ENCODE data around the gene ADPRH. TPM values are rescaled to one million over a fixed set of nuclear protein-coding genes. Genes with fewer than 3 reads are reported as not detected.

The ADPRH gene
- total and polyA plus RNA-seq, 2 of the 4 experiments (the other 2 are of a cell fraction) = under 0.01 to 0.12 TPM

- dilution Hi-C loops (cut with HindIII; ENCODE audit: low sequenced_read_pairs, unreplicated experiment) = no loop called here
- Histone ChIP-seq H2BK5ac (ENCODE audit: low read depth, low read length, poor library complexity, severe bottlenecking) (no peak overlapping the region), H3K4me2 (ENCODE audit: low read depth, low read length) (no peak overlapping the region), H4K8ac (ENCODE audit: low read depth in 2 of 2, low read length in 2 of 2) (no peak overlapping the region), H3K9ac (ENCODE audit: low read depth, low read length) (no peak overlapping the region), H3K79me1 (ENCODE audit: low read depth in 1 of 2, low read length in 2 of 2) (no peaks in the 10 kb centered on the region), H3K23ac (ENCODE audit: low read depth, low read length) (no peak overlapping the region), H3K27me3 (ENCODE audit: control insufficient read depth, insufficient read depth, low read length) (peaks cover 23% of the 10 kb centered on the region), H3K56ac (ENCODE audit: extremely low read depth, insufficient read depth, low read length) (no peak overlapping the region), H3K36me3 (ENCODE audit: control insufficient read depth, insufficient read depth, low read length) (no peaks in the 10 kb centered on the region), H2BK120ac (ENCODE audit: low read depth, low read length) (no peak overlapping the region), H3K14ac (replicated peaks; ENCODE audit: low read depth, low read length) (no peak overlapping the region), H3K27ac (ENCODE audit: insufficient read depth, low read length) (no peak overlapping the region), H3K4me3 (ENCODE audit: insufficient read depth, low read depth, low read length) (no peak overlapping the region), H3K9me1 (ENCODE audit: insufficient read depth, low read length) (no peaks in the 10 kb centered on the region), H2AK9ac (replicated peaks; ENCODE audit: low read depth, low read length, poor library complexity) (no peak overlapping the region), H4K5ac (ENCODE audit: low read depth, low read length) (no peak overlapping the region), H3K9me3 (ENCODE audit: control insufficient read depth, insufficient read depth, low read length) (no peaks in the 10 kb centered on the region), H2AK5ac (ENCODE audit: low read depth, low read length) (no peak overlapping the region), H3K4me1 (ENCODE audit: control insufficient read depth, insufficient read depth, low read length) (no peaks in the 10 kb centered on the region), H4K91ac (ENCODE audit: insufficient read depth, low read depth, low read length) (no peak overlapping the region), H4K20me1 (ENCODE audit: insufficient read depth, low read length) (no peaks in the 10 kb centered on the region), H3K4ac (ENCODE audit: low read depth, low read length) (no peak overlapping the region), H2BK15ac (ENCODE audit: low read depth, low read length) (no peak overlapping the region), H2BK20ac (ENCODE audit: low read depth, low read length) (no peak overlapping the region), H2AFZ (replicated peaks; ENCODE audit: low read length, poor library complexity) (no peak overlapping the region), H3K18ac (ENCODE audit: low read depth, low read length) (no peak overlapping the region)
- intact Hi-C loops (cut with micrococcal nuclease) = no loop called here
- in situ Hi-C loops (cut with MboI; ENCODE audit: low sequenced_read_pairs) = loop anchor here (25.0 kb wide), 1 partner anchor 701 kb away; no protein-coding TSS in a partner anchor
- DNase-seq (no peak), ATAC-seq (ENCODE audit: low read depth) (no peak)
- 100% methylated on average over 1 of the region's 3 CpGs; no CpG with 5 or more reads in 1 of the 2 experiments for WGBS, 2 experiments (ENCODE audit: extremely low coverage in 2 of 2, insufficient read length in 1 of 2)
- BruUV-seq (replicated peaks) = no TSS peak
- TF ChIP-seq CHD1 (IDR thresholded peaks at IDR 0.05; ENCODE audit: low read depth, low read length) = no peak
- TF ChIP-seq MAZ (IDR thresholded peaks at IDR 0.05; ENCODE audit: borderline replicate concordance, low read depth, low read length) = no peak
- no peak for TF ChIP-seq POLR2A (IDR thresholded peaks at IDR 0.05; ENCODE audit: low read depth, low read length)
- TF ChIP-seq BHLHE40 (IDR thresholded peaks at IDR 0.05; ENCODE audit: low read depth, low read length) = no peak
- ChIA-PET POLR2A (ENCODE audit: unreplicated experiment) (no interaction called here), CTCF (no interaction called here)
These were observed 8.8 kb downstream of the ADPRH start for GRCh38 chr3:119588112-119588511.
